GM12878 (cell line): ENCODE data around the gene TADA2A.

ENCODE experiments used
- CHD2 ChIP-seq: IDR thresholded peaks from 2 replicates; pipeline ENCODE4 v1.6.1; 2011; ENCODE audit warnings: low read depth, low read length, improper control_type of control experiment, borderline replicate concordance
- CHD4 ChIP-seq: fragments of 200-600 bp; sonication (generic); IDR thresholded peaks from 2 replicates; pipeline ENCODE4 v1.6.1; 2016; ENCODE audit warnings: mild to moderate bottlenecking
- EP300 ChIP-seq, 2 experiments: fragments of 150-350 bp in 1 of 2; IDR thresholded peaks; 2 replicates each; pipeline ENCODE4 v1.6.1; 2011 to 2012; ENCODE audit warnings: low read depth in 2 of 2, low read length in 2 of 2, borderline replicate concordance in 1 of 2, improper control_type of control experiment in 1 of 2, inconsistent platforms in 1 of 2; ENCODE audit not compliant: control insufficient read depth in 1 of 2
- EZH2 ChIP-seq: IDR thresholded peaks from 2 replicates; pipeline ENCODE4 v1.6.1; 2012; ENCODE audit warnings: low read depth, mild to moderate bottlenecking, control low read depth, inconsistent platforms, low read length, borderline replicate concordance; ENCODE audit not compliant: control insufficient read depth
- POLR2A ChIP-seq: IDR thresholded peaks from 2 replicates; pipeline ENCODE4 v1.6.1; 2011; ENCODE audit warnings: low read depth, mild to moderate bottlenecking, low read length
- STAT3 ChIP-seq: IDR thresholded peaks from 2 replicates; pipeline ENCODE4 v1.6.1; 2011; ENCODE audit warnings: low read depth, low read length, improper control_type of control experiment
- ZZZ3 ChIP-seq: IDR thresholded peaks from 2 replicates; pipeline ENCODE4 v1.6.1; 2011; ENCODE audit warnings: low read depth; ENCODE audit not compliant: control insufficient read depth, insufficient read length
- TF ChIP-seq, protein P1 (sequence below), 3 experiments: IDR thresholded peaks in 2 of 3; conservative IDR thresholded peaks in 1 of 3; 2 replicates each; pipeline ENCODE4 v1.5.1; 2011; ENCODE audit warnings: low read depth in 3 of 3, low read length in 3 of 3, mild to moderate bottlenecking in 3 of 3, control low read depth in 2 of 3, moderate library complexity in 2 of 3, inconsistent platforms in 1 of 3, mixed read lengths in 1 of 3; ENCODE audit not compliant: control insufficient read depth in 2 of 3, insufficient read depth in 1 of 3; ENCODE audit errors: extremely low read depth in 1 of 3
- TF ChIP-seq, protein P2 (sequence below): IDR thresholded peaks from 2 replicates; pipeline ENCODE4 v1.6.1; 2012; ENCODE audit warnings: low read depth, low read length, improper control_type of control experiment
- TF ChIP-seq, protein P3 (sequence below): IDR thresholded peaks from 2 replicates; pipeline ENCODE4 v1.6.1; 2012; ENCODE audit warnings: mild to moderate bottlenecking, low read depth, low read length
- TF ChIP-seq, protein P4 (sequence below): fragments of 450-650 bp; IDR thresholded peaks from 2 replicates; pipeline ENCODE4 v1.6.1; 2017; ENCODE audit warnings: low read depth, mild to moderate bottlenecking, moderate library complexity

DNA sequence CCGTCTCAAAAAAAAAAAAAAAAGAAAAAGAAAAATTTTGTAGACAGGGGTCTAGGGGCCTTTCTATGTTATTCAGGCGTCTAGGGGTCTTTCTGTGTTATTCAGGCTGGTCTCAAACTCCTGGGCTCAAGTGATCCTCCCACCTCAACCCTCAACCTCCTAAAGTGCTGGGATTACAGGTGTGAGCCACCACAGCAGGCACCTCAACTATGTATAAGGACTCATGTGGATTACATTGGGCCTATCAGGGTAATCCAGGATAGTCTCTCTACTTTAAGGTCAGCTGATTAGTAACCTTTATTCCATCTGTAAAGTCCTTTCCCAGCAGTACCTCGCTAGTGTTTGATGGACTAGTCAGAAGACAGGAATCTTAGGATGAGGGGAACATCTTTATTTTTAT, 22.4 kb downstream of the TADA2A start:
- TF ChIP-seq CHD4 (no peak), EP300 (IDR thresholded peaks at IDR 0.05; ENCODE audit: borderline replicate concordance in 1 of 2, control insufficient read depth in 1 of 2, low read depth in 2 of 2, low read length in 2 of 2) (no peak), ZZZ3 (no peak), POLR2A (no peak), EZH2 (no peak), STAT3 (no peak), CHD2 (no peak)
- TF ChIP-seq, protein P1, sequence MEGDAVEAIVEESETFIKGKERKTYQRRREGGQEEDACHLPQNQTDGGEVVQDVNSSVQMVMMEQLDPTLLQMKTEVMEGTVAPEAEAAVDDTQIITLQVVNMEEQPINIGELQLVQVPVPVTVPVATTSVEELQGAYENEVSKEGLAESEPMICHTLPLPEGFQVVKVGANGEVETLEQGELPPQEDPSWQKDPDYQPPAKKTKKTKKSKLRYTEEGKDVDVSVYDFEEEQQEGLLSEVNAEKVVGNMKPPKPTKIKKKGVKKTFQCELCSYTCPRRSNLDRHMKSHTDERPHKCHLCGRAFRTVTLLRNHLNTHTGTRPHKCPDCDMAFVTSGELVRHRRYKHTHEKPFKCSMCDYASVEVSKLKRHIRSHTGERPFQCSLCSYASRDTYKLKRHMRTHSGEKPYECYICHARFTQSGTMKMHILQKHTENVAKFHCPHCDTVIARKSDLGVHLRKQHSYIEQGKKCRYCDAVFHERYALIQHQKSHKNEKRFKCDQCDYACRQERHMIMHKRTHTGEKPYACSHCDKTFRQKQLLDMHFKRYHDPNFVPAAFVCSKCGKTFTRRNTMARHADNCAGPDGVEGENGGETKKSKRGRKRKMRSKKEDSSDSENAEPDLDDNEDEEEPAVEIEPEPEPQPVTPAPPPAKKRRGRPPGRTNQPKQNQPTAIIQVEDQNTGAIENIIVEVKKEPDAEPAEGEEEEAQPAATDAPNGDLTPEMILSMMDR (IDR thresholded peaks at IDR 0.05 in 2 of 3, conservative IDR thresholded peaks at IDR 0.05 in 1 of 3; ENCODE audit: control insufficient read depth in 2 of 3, extremely low read depth in 1 of 3, insufficient read depth in 1 of 3, low read depth in 3 of 3, low read length in 3 of 3): no peak
- TF ChIP-seq, protein P2, sequence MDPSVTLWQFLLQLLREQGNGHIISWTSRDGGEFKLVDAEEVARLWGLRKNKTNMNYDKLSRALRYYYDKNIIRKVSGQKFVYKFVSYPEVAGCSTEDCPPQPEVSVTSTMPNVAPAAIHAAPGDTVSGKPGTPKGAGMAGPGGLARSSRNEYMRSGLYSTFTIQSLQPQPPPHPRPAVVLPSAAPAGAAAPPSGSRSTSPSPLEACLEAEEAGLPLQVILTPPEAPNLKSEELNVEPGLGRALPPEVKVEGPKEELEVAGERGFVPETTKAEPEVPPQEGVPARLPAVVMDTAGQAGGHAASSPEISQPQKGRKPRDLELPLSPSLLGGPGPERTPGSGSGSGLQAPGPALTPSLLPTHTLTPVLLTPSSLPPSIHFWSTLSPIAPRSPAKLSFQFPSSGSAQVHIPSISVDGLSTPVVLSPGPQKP: no peak
- TF ChIP-seq, protein P3, sequence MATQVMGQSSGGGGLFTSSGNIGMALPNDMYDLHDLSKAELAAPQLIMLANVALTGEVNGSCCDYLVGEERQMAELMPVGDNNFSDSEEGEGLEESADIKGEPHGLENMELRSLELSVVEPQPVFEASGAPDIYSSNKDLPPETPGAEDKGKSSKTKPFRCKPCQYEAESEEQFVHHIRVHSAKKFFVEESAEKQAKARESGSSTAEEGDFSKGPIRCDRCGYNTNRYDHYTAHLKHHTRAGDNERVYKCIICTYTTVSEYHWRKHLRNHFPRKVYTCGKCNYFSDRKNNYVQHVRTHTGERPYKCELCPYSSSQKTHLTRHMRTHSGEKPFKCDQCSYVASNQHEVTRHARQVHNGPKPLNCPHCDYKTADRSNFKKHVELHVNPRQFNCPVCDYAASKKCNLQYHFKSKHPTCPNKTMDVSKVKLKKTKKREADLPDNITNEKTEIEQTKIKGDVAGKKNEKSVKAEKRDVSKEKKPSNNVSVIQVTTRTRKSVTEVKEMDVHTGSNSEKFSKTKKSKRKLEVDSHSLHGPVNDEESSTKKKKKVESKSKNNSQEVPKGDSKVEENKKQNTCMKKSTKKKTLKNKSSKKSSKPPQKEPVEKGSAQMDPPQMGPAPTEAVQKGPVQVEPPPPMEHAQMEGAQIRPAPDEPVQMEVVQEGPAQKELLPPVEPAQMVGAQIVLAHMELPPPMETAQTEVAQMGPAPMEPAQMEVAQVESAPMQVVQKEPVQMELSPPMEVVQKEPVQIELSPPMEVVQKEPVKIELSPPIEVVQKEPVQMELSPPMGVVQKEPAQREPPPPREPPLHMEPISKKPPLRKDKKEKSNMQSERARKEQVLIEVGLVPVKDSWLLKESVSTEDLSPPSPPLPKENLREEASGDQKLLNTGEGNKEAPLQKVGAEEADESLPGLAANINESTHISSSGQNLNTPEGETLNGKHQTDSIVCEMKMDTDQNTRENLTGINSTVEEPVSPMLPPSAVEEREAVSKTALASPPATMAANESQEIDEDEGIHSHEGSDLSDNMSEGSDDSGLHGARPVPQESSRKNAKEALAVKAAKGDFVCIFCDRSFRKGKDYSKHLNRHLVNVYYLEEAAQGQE: no peak
- TF ChIP-seq, protein P4, sequence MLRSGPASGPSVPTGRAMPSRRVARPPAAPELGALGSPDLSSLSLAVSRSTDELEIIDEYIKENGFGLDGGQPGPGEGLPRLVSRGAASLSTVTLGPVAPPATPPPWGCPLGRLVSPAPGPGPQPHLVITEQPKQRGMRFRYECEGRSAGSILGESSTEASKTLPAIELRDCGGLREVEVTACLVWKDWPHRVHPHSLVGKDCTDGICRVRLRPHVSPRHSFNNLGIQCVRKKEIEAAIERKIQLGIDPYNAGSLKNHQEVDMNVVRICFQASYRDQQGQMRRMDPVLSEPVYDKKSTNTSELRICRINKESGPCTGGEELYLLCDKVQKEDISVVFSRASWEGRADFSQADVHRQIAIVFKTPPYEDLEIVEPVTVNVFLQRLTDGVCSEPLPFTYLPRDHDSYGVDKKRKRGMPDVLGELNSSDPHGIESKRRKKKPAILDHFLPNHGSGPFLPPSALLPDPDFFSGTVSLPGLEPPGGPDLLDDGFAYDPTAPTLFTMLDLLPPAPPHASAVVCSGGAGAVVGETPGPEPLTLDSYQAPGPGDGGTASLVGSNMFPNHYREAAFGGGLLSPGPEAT: no peak
